K562 (cell line): ENCODE results near the gene IL2. TPM values are rescaled to one million over a fixed set of nuclear protein-coding genes. Genes with fewer than 3 reads are reported as not detected.

Experiments
- ARNT ChIP-seq, 2 experiments: fragments of 450-650 bp; IDR thresholded peaks; 2 replicates each; pipeline ENCODE4 v1.6.1; 2016; ENCODE audit warnings: mild to moderate bottlenecking in 1 of 2
- BRF1 ChIP-seq: IDR thresholded peaks from 3 replicates; pipeline ENCODE4 v1.6.1; 2011; ENCODE audit warnings: borderline replicate concordance, mild to moderate bottlenecking; ENCODE audit not compliant: insufficient read length; ENCODE audit errors: extremely low read depth
- CTBP1 ChIP-seq: fragments of 450-650 bp; IDR thresholded peaks from 2 replicates; pipeline ENCODE4 v1.6.1; 2016; ENCODE audit warnings: borderline replicate concordance
- DPF2 ChIP-seq: fragments of 450-650 bp; IDR thresholded peaks from 2 replicates; pipeline ENCODE4 v1.6.1; 2016
- FOSL1 ChIP-seq: fragments of 200-800 bp; sonication (Bioruptor generic); conservative IDR thresholded peaks from 2 replicates; pipeline ENCODE4 v1.6.1; 2016; ENCODE audit warnings: missing genetic modification characterization, missing compliant biosample characterization
- GATAD2A ChIP-seq: fragments of 450-650 bp; IDR thresholded peaks from 2 replicates; pipeline ENCODE4 v1.6.1; 2017
- HMG20A ChIP-seq: fragments of 450-650 bp; formaldehyde crosslinking; conservative IDR thresholded peaks from 2 replicates; pipeline ENCODE4 v1.4.0; 2020; ENCODE audit warnings: mild to moderate bottlenecking, mixed read lengths
- KAT8 ChIP-seq: fragments of 450-650 bp; IDR thresholded peaks from 2 replicates; pipeline ENCODE4 v1.6.1; 2016; ENCODE audit warnings: low read depth, mild to moderate bottlenecking
- L3MBTL2 ChIP-seq: fragments of 450-650 bp; IDR thresholded peaks from 2 replicates; pipeline ENCODE4 v1.6.1; 2016; ENCODE audit warnings: mild to moderate bottlenecking, moderate library complexity
- NR4A1 ChIP-seq, 2 experiments: fragments of 250-450 bp in 1 of 2; fragments of 450-650 bp in 1 of 2; sonication (Bioruptor Pico) in 1 of 2; IDR thresholded peaks; 2 replicates each; pipeline versions ENCODE4 v1.4.0 to v1.6.1; 2016 to 2020; ENCODE audit warnings: mild to moderate bottlenecking in 2 of 2, missing compliant biosample characterization in 1 of 2, missing genetic modification characterization in 1 of 2, moderate library complexity in 1 of 2
- PHF21A ChIP-seq: fragments of 450-650 bp; IDR thresholded peaks from 2 replicates; pipeline ENCODE4 v1.6.1; 2017; ENCODE audit warnings: low read depth, borderline replicate concordance
- PHTF2 ChIP-seq: fragments of 250-450 bp; sonication (Bioruptor Pico); IDR thresholded peaks from 2 replicates; pipeline ENCODE4 v1.5.0; 2021; ENCODE audit warnings: mild to moderate bottlenecking
- TCF3 ChIP-seq: sonication (generic); formaldehyde crosslinking; IDR thresholded peaks from 2 replicates; pipeline ENCODE4 v1.4.0; 2020; ENCODE audit warnings: mild to moderate bottlenecking, missing genetic modification reagents
- TEAD4 ChIP-seq, 2 experiments: sonication (generic) in 1 of 2; formaldehyde crosslinking in 1 of 2; IDR thresholded peaks; 2 replicates each; pipeline versions ENCODE4 v1.6.1 to v1.8.0; 2012 to 2022; ENCODE audit warnings: borderline replicate concordance in 1 of 2, inconsistent platforms in 1 of 2, low read length in 1 of 2, mild to moderate bottlenecking in 1 of 2, missing genetic modification reagents in 1 of 2
- ZFP30 ChIP-seq: fragments of 250-450 bp; sonication (Bioruptor Pico); IDR thresholded peaks from 2 replicates; pipeline ENCODE4 v1.8.0; 2022; ENCODE audit warnings: moderate library complexity, mild to moderate bottlenecking, inconsistent platforms, borderline replicate concordance
- ZNF41 ChIP-seq: fragments of 250-450 bp; sonication (Bioruptor Pico); conservative IDR thresholded peaks from 2 replicates; pipeline ENCODE4 v1.4.0; 2020; ENCODE audit warnings: mild to moderate bottlenecking
- polyA plus RNA-seq, 8 experiments: library from polyadenylated mRNA; depleted of rRNA in 4 of 8; stranded (reverse) in 5 of 8; unstranded in 3 of 8; fragments of >200 nt; fragmentation: Nextera tagmentation in 2 of 8; fragmentation: Illumina TruSeq in 1 of 8; extraction: Ambion mirVana in 2 of 8; extraction: Trizol in 1 of 8; gene quantifications; 2 replicates each; pipeline versions ENCODE4 v1.2.1 to v1.2.3, GENCODE V29; 2011 to 2014; ENCODE audit warnings: inconsistent platforms in 1 of 8, missing spikeins in 1 of 8
- total RNA-seq, 7 experiments: library from RNA; depleted of rRNA in 6 of 7; stranded (reverse); fragments of >200 nt in 6 of 7; fragmentation: Illumina TruSeq in 2 of 7; extraction: Trizol in 2 of 7; gene quantifications; 2 replicates each; pipeline versions ENCODE4 v1.2.1 to v1.2.3, GENCODE V29; 2011 to 2021; ENCODE audit warnings: low replicate concordance in 1 of 7
- TF ChIP-seq, protein P1 (sequence below), 2 experiments: fragments of 450-650 bp in 1 of 2; sonication (generic) in 1 of 2; formaldehyde crosslinking in 1 of 2; IDR thresholded peaks; 2 replicates each; pipeline versions ENCODE4 v1.7.1 to v1.9.0; 2016 to 2022; ENCODE audit warnings: inconsistent platforms in 1 of 2, mild to moderate bottlenecking in 1 of 2, missing genetic modification reagents in 1 of 2
- TF ChIP-seq, protein P2 (sequence below): fragments of 450-650 bp; IDR thresholded peaks from 2 replicates; pipeline ENCODE4 v1.6.1; 2016; ENCODE audit warnings: missing biosample characterization, missing genetic modification characterization

IL2 gene
- total and polyA plus RNA-seq, 9 of the 15 experiments (the other 6 are each of a cell fraction or from before 2014, with no cell fraction given): 0.11 to 0.89 TPM; not detected in 7

DNA sequence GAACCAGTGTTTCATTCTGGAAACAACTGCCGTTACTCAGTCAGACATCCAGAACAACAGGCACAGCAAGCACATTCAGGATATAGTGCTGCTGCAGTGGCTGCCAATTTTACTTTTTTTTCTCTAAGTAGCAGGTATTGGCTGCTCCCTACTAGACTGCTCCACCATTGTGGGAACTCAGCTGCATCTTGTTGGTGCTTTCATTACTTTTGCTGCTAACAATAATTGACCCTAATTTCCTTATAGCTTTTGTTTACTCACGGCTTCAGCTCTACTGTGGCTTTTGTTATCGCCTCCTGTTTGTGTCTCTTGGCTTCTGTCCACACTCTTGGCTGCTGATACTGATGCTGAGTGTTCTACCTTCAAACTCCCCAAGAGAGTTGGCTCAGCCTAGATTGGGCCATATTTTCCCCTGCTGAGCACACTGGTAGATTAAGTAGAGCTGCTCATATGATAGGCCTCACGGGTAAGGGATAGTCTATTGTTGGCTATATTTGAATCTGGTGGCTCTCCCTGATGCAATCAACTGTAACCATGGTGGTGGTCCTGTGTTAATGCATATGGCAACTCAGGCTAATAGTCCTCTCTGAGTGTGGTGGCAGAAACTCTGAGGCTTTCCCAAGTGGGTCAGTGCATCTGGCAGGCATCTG, 44.5 kb upstream of the IL2 start (continued):
- TF ChIP-seq FOSL1 (tag): 0 out of 2 replicates have a peak, but pooled peaks have one; percentile 15
- TF ChIP-seq ZFP30 (CRISPR knock-in tag): no peak
- TF ChIP-seq DPF2: peak; percentile 37; the same call in 1 of the 2 replicates
- no peak for TF ChIP-seq PHTF2
- TF ChIP-seq GATAD2A: no peak
- TF ChIP-seq ARNT (IDR thresholded peaks at IDR 0.05): peak in 1 of 2 experiments; percentile 90; a peak in 1 of 4 replicates
- no peak for TF ChIP-seq NR4A1 (CRISPR knock-in tag; IDR thresholded peaks at IDR 0.05)
- 0 out of 2 replicates have a peak, but pooled peaks have one; percentile 15 for TF ChIP-seq NR4A1 (tag; IDR thresholded peaks at IDR 0.05)
- TF ChIP-seq HMG20A (CRISPR knock-in tag): no peak
- TF ChIP-seq, protein P1, sequence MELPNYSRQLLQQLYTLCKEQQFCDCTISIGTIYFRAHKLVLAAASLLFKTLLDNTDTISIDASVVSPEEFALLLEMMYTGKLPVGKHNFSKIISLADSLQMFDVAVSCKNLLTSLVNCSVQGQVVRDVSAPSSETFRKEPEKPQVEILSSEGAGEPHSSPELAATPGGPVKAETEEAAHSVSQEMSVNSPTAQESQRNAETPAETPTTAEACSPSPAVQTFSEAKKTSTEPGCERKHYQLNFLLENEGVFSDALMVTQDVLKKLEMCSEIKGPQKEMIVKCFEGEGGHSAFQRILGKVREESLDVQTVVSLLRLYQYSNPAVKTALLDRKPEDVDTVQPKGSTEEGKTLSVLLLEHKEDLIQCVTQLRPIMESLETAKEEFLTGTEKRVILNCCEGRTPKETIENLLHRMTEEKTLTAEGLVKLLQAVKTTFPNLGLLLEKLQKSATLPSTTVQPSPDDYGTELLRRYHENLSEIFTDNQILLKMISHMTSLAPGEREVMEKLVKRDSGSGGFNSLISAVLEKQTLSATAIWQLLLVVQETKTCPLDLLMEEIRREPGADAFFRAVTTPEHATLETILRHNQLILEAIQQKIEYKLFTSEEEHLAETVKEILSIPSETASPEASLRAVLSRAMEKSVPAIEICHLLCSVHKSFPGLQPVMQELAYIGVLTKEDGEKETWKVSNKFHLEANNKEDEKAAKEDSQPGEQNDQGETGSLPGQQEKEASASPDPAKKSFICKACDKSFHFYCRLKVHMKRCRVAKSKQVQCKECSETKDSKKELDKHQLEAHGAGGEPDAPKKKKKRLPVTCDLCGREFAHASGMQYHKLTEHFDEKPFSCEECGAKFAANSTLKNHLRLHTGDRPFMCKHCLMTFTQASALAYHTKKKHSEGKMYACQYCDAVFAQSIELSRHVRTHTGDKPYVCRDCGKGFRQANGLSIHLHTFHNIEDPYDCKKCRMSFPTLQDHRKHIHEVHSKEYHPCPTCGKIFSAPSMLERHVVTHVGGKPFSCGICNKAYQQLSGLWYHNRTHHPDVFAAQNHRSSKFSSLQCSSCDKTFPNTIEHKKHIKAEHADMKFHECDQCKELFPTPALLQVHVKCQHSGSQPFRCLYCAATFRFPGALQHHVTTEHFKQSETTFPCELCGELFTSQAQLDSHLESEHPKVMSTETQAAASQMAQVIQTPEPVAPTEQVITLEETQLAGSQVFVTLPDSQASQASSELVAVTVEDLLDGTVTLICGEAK (IDR thresholded peaks at IDR 0.05): no peak
- TF ChIP-seq, protein P1 (CRISPR knock-in tag; IDR thresholded peaks at IDR 0.05): no peak
- TF ChIP-seq BRF1: no peak
- TF ChIP-seq, protein P2, sequence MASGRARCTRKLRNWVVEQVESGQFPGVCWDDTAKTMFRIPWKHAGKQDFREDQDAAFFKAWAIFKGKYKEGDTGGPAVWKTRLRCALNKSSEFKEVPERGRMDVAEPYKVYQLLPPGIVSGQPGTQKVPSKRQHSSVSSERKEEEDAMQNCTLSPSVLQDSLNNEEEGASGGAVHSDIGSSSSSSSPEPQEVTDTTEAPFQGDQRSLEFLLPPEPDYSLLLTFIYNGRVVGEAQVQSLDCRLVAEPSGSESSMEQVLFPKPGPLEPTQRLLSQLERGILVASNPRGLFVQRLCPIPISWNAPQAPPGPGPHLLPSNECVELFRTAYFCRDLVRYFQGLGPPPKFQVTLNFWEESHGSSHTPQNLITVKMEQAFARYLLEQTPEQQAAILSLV (tag): peak; percentile 22; the same call in 1 of the 2 replicates
- TF ChIP-seq KAT8: no peak
- TF ChIP-seq CTBP1: peak; percentile 61; the same call in 1 of the 2 replicates
- TF ChIP-seq ZNF41 (CRISPR knock-in tag): 0 out of 2 replicates have a peak, but pooled peaks have one; percentile 41
- TF ChIP-seq L3MBTL2: 0 out of 2 replicates have a peak, but pooled peaks have one; percentile 29
- no peak for TF ChIP-seq PHF21A
- TF ChIP-seq TCF3 (CRISPR knock-in tag): peak; percentile 59
- peak; percentile 22; the same call in 1 of the 2 replicates for TF ChIP-seq TEAD4 (IDR thresholded peaks at IDR 0.05; ENCODE audit: low read length)
- no peak for TF ChIP-seq TEAD4 (CRISPR knock-in tag; IDR thresholded peaks at IDR 0.05; ENCODE audit: borderline replicate concordance)
